ENCODE measurements around the gene EIF4H.
"Not testable (repeated sequence)": the region's sequence is repeated elsewhere in the genome, so short reads cannot be mapped to it uniquely, and the experiment has no call there.

EIF4H gene

DNA sequence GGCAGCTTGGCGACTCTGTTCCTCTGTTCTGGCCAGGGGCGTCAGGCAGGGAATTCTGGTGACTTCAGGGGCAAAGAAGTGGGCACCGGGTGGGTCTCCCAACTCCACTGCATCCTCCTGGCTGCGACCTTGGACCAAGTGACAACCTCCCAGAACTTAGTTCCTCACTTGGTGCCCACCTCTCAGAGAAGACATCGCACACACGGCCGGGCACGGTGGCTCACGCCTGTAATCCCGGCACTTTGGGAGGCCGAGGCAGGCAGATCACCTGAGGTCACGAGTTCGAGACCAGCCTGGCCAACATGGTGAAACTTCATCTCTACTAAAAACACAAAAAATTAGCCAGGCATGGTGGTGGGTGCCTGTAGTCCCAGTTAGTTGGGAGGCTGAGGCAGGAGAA, 50.8 kb downstream of the EIF4H start:
- not testable (repeated sequence) for DNase-seq (ENCODE audit: low spot score)

DNA sequence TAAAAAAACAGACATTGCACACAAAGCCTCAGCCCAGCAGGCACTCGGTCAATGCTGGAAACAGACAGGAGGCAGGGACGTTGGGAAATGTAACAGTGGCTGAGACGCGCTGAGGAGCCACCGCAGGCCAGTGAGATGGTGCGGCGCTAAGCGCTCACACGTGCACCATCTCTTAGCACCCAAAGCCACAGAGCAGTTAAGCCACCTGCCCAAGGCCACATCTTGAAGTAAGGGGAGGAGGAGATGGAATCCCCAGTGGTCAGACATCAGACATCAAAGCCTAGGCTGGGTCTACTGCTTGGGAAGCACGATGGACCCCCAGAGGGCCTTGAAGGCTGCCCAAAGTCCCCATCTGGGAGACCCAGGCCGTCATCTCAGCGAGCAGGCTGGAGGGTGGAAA, 51.2 kb downstream of the EIF4H start:
- DNase-seq (ENCODE audit: low spot score) = no peak

DNA sequence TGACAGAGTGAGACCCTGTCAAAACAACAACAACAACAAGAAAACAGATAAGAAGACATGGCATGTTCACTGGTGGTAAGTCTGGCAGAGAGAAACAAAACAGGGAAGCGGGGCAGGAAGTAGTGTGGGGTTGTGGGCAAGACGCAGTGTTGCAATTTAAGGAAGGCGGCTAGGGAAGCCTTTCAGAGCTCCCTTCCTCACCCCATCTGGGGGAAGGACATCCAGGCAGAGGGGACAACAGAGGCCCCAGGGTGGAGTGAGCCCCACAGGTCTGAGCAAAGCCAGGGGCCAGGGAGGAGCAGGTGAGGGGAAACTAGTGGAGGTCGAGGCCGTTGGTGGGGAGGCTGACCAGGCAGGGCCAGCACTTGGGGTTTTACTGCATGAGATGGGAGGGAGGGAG, 52.5 kb downstream of the EIF4H start:
- no peak for DNase-seq (ENCODE audit: low spot score)

DNA sequence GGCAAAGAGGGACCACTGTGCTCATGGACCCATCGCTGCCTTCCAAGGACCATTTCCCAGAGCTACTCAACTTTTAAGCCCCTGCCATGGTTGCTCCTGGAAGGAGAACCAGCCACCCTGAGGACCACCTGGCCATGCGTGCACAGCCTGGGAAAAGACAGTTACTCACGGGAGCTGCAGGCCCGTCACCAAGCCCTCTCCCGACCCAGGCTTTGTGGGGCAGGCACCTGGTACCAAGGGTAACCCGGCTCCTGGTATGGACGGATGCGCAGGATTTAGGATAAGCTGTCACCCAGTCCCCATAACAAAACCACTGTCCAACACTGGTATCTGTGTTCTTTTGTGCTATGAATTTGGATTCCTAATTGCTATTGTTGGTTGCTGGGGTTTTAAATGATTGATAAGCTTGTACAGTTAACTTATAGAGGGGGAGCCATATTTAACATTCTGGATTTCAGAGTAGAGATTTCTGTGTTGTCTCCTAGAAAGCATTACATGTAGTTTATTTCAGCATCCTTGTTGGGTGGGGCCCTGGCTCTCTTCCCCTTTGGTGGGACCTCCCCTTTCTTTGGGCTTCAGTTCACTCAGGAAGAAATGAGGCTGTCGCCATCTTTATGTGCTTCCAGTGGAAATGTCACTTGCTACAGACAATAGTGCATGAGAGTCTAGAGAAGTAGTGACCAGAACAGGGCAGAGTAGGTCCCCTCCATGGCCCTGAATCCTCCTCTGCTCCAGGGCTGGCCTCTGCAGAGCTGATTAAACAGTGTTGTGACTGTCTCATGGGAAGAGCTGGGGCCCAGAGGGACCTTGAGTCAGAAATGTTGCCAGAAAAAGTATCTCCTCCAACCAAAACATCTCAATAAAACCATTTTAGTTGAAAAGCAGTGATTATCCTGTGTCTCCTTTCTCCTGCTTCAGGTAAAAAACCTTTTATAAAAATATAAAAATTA, 55.1 kb downstream of the EIF4H start:
- DNase-seq (ENCODE audit: low spot score) = no peak

DNA sequence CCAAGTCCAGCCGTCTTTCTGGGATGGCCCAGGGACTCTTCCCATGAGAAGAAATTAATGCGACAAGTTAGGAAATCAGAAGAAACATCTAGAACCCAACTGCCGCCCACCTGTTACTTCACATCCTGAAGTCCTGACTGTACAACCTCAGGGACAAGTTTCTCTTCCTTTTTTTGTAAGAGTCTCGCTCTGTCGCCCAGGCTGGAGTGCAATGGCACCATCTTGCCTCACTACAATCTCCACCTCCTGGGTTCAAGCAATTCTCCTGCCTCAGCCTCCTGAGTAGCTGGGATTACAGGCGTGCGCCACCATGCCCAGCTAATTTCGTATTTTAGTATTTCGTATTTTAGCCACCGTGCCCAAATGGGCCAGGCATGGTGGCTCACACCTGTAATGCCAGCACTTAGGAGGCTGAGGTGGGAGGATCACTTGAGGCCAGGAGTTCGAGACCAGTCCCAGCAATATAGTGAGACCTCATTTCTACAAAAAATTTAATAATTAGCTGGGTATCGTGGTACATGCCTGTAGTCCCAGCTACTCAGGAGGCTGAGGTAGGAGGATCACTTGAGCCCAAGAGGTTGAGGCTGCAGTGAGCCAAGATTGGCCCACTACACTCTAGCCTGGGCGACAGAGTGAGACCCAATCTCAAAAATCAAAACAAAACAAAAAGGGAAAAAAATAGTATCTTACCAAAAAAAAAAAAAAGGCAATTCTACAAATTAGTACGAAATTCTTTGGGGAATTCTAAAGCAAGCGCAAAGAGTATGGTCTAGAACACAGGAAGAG, 56.5 kb downstream of the EIF4H start:
- no peak for DNase-seq (ENCODE audit: low spot score)

DNA sequence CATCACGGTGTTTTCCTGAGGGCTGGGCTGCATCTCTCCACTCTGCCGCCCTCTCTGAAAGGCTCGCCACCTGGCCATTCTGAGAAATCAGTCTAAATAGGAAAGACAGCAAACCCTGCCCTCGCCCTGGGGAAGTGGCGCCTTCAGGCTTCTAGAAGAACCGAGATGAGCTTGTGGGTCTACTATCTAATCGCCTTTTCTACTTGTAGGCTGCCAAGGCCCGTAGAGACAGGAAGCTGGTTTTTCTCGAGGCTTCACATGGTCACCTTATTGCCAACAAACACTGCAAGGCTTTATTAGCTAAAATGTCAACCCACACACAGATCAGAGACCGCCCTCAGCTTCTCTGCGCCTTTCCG, 57.1 kb downstream of the EIF4H start:
- DNase-seq (ENCODE audit: low spot score) = no peak

DNA sequence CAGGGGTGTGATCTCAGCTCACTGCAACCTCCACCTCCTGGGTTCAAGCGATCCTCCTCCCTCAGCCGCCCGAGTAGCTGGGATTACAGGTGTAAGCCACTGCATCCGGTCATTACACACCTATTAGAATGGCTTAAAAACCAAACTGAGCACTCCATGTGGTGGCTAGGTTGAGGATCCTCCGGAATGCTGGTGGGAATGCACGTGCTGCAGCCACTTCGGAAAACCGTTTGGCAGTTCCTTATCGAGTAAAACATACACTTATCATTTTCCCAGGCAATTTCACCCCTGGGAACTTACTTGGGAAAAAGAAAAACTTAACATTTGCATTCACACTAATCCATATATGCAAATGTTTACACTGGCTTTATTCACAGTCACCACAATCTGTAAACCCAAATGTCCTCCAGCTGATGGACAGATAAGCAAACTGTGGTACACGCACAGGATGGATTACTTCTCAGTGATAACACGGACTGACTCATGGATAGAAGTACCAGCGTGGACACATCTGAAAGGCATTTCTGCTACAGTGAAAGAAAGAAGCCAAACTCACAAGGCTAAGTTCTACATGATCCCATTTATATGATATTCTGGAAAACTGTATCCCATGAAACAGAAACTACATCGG, 59.6 kb downstream of the EIF4H start:
- DNase-seq (ENCODE audit: low spot score) = no peak

DNA sequence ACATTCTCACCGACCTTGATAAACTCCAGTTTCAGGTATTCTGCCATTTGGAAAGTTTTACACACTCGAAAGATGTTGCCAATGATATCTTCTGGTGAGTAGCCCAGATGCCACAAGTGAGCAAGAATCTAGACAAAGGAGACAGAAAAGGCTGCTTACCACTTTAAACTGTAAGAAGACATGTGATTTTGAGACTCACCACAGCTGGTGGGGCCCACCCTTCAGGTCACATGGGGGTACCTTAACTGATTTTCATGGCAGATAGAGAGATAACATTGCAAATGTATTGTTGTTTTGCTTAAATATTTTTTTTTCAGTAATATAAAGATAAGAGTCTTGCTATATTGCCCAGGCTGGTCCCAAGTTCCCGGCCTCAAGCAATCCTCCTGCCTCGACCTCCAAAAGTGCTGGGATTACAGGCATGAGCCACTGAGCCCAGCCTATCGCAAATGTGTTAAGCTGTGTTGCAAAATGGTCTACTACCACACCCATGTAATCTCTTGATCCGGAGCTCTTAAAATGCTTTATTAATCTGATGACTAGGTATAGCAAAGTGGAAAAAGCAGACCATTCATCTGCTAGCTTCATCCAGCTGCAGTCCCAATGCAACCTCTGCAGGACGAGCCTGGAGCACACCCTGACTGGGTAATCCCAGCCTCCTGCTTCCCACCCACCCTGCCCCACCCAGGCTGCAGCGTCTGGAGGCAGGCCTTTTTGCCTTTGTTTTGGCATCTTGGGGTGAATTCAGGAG, 61.5 kb downstream of the EIF4H start:
- DNase-seq (ENCODE audit: low spot score) = no peak

DNA sequence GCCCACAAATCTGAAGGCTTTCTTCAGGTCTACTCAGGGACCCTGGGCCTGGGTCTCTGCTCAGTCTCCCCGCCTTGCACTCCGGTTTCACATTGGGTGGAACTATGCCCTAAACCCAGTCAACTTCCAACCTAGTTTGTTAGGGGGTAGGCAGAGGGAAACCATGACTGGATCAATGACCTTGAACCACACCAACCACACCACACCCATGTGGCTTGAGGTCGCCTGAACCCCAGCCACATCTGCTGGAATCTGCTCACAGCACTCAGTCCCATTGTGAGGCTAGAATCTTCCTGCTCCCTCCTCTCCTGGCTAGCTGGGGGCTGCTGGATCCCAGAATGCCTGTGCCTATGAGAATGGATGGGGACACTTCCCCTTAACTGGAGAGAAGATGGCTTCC, 62.1 kb downstream of the EIF4H start:
- DNase-seq (ENCODE audit: low spot score) = no peak

DNA sequence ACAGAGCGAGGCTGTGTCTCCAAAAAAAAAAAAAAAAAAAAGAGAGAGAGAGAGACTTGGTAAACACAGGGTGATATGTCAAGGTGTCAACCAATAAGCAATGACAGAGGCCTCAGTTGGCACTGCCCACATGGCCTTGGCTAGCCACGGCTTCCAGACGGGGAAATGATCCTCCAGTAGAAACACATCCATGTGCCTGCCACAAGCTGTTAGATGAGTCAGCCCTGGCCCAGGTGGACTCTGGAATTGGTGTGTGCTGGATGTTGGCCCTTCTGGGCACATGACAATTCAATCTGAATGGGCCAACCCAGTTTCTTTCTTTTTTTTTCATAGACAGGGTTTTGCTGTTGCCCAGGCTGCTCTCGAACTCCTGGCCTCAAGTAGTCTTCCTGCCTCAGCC, 66.3 kb downstream of the EIF4H start:
- no peak for DNase-seq (ENCODE audit: low spot score)

DNA sequence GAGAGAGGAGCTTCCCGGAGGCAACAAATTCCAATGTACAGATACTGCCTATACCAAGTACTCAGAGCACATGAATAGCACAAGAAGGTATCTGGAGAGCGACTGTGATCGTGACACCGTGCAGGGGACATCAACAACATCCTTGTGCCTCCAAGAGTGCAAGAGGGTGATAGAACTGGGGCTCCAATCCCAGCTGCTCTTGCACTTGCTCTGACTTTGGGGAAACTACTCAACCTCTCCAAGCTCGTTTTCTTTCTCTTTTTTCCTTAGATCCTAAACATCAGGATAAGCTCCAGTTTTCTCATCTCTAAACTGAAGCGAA, 67.9 kb downstream of the EIF4H start:
- DNase-seq (ENCODE audit: low spot score) = no peak

DNA sequence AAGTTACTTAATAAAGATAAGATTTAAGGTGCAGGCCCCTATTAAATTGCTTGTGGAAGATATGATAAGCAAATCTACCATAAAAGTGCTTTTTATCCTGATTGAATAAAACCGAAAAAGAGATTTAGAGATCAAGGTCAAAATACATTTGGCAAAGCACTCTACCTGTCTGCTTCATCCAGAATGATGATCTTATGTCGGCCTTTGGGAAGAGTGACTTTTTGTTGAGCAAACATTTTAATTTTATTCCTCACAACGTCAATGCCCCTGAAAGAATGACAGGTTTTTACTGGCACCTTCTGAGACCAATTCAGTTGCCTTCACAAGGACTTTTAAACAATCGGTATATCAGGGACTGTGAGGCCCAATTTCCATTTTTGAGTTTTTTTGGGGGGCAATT, 72.3 kb downstream of the EIF4H start:
- DNase-seq (ENCODE audit: low spot score) = no peak
